Endothelial cell of hepatic sinusoid (primary cell): ENCODE data around the gene RNU6-8.

Experiments
- in situ Hi-C: cut with HindIII; loops from 2 replicates; pipeline ENCODE4 v1.10.0; 2017; ENCODE audit warnings: low sequenced_read_pairs

The RNU6-8 gene

DNA sequence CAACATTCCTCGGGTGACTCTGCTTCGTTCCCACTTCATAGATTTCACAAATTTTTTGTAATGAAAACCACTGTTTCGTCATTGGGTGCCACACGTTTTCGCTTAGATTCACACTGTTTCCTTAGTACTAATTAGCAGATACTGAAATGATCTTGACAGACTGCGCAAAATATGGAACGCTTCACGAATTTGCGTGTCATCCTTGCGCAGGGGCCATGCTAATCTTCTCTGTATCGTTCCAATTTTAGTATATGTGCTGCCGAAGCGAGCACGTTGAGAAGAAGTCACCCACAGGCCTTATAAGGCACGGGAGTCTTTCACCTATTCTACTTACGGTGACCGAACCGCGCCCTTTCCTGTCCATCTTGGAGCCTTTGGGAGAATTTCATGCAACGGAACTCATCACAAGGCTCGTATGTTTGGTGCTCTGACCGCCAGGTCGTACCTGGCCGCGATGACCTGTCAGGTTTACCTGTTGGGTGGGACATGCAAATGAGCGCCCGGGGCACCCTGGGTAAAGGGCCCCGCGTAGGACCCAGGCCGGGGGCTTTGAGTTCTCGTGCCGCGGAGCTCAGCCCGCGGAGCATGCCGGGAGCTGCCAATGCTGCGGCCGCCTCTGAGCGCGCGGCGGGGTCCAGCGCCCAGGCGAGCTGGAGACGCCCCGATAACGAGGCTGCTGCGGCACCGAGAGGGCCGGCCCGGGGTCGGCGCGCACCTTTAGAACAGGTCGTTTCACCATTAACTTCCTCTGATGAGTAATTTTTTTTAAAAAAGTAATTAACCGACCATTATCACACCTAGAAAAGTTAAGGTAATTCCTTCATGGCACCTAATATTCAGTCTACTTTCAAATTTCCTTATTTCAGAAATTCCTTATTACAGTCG lies at the start of gene RNU6-8:
Gene RNU6-8 (minus strand): TSS at position 272 of the 885 bp plus-strand sequence.
- in situ Hi-C loops: no loop called here

- in situ Hi-C loops: no loop called here
Observed at GRCh38 chr14:32252030-32252670, 49.1 kb upstream of the RNU6-8 start.

DNA sequence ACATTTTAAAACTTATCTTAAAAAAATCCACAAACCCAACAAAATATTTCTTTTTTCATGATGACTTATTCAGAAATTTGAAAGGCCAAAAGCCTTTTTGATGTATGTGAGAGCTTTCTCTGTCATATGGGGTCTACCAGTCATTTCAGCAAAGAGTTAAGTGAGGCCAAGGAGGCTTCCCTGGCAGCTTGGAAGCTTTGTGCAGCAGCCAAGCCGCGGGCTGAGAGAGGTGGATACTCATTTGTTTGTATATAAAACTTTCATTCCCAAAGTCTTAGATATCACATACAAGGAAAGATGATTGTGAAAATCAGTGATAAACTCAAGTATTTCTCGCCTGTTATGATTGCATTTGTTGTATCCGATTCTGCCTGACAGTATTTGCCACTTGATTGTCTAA lies 48.5 kb upstream of the RNU6-8 start:
- in situ Hi-C loops: no loop called here

DNA sequence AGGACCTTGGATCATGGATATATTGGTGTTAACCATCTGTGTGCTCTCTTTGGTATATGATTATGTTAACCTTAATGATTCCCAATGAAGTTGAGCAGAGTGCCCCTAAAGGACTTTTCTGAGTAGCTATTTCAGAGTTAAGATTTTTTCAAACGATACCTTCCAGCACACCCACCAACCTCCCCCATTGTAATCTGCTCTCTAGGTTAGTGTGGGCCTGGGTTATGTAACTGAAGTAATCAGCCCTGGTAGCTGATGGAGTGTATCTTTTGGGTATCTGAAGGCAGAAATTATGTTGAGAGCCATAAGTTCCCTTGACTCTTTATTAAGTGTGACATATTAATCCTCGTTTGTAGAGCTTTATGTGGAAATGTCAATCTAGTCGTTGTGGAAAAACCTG lies 47.6 kb upstream of the RNU6-8 start:
- in situ Hi-C loops: no loop called here

- in situ Hi-C loops: no loop called here
Observed at GRCh38 chr14:32249780-32250179, 46.7 kb upstream of the RNU6-8 start.

DNA sequence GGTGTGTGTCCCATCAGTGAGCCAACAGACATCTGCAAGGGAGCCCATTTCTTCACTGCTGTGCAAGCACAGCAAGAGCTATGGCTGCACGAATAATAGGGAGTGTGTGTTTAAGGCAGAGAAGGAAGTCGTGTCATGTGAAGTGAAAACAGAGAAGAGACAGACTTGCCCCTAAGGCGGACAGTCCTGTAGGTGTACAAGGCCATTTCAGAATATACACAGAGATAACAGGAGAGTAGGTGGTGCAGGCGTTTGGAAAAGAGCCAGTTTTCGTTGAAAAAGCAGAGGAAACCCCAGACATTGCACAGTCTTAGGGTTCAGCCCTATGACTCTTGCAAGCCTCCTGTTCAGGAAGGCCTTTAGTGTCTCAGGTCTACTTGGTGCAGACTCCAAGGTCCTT lies 46.3 kb upstream of the RNU6-8 start:
- in situ Hi-C loops: no loop called here

- in situ Hi-C loops: no loop called here
Observed at GRCh38 chr14:32246751-32247150, 43.7 kb upstream of the RNU6-8 start.

GRCh38 chr14:32244404-32244803 lies 41.3 kb upstream of the RNU6-8 start:
- in situ Hi-C loops: no loop called here

GRCh38 chr14:32233260-32233659 lies 30.2 kb upstream of the RNU6-8 start:
- in situ Hi-C loops: no loop called here

- in situ Hi-C loops: no loop called here
Observed at GRCh38 chr14:32232481-32232880, 29.4 kb upstream of the RNU6-8 start.

DNA sequence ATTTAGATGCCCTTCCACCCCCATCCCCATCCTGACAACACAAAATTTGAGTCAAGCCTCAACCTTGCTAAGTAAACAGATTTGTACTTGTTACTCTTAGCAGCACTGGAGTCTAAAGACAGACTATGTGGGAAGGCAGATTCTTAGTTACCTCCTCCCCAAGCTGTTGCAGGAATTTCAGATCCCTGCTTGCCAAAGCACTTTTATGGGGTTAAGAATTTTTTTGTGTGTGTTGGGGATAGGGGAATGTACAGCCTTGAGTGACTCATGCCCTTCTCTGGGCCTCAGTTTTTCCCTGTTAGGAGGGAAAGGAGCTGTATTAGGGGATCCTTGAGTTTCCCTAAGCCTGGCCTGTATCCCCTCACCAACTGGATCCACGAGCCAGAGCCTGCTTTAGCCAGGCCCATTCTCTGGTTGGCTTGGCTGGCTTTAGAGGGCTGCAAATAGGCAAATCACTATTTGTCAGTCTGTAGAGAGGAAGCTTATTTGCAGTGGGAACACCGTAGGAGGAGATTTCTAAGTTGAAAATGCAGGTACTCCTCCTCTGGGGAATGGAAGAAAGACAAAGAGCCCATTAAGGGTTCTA lies 27.7 kb upstream of the RNU6-8 start:
- in situ Hi-C loops: no loop called here

DNA sequence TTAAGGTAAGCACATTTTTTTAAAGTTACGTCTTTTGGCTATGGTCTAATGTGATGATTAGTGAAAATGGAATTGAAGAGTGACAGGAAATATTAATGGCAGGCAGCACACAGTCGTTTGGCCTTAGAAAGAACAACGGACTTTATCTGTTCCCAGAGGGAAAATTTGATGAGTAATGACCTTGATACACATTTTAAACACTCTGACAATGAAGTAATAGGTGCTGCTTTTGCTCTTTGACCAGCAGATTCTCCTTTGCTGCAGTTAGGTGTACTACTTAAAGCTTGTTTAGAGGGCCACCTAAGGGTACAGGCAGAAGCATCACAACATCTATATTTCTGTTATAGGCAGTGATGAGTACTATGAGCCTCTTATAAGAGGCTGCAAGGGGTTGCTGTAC lies 27.1 kb upstream of the RNU6-8 start:
- in situ Hi-C loops: no loop called here

GRCh38 chr14:32226056-32226455 lies 23.0 kb upstream of the RNU6-8 start:
- in situ Hi-C loops: no loop called here

DNA sequence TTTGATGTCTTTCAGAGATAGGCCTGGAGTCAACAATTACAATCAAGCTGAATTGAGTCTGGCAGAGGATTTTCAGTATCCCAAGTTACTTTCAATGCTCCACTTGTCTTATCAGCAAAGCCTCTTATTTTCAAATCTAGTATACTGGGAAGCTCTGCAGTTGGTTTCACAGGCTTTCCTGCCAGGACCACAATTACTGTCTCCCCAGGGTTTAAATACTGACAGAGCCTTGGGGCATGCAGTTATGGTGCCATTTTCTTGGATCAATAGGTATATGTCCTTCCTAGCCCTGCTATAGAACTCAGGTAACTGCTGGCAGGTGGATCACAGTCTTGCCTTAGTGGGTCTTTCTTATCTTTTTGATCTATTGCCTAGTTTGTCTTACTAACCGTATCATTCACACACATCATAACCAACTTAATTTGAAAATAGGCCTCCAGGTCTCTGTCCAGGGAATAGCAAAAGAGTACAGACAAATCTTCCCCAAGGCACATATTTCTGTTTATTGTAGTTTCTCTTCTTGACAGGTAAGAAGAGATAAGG lies 22.4 kb upstream of the RNU6-8 start:
- in situ Hi-C loops: no loop called here

DNA sequence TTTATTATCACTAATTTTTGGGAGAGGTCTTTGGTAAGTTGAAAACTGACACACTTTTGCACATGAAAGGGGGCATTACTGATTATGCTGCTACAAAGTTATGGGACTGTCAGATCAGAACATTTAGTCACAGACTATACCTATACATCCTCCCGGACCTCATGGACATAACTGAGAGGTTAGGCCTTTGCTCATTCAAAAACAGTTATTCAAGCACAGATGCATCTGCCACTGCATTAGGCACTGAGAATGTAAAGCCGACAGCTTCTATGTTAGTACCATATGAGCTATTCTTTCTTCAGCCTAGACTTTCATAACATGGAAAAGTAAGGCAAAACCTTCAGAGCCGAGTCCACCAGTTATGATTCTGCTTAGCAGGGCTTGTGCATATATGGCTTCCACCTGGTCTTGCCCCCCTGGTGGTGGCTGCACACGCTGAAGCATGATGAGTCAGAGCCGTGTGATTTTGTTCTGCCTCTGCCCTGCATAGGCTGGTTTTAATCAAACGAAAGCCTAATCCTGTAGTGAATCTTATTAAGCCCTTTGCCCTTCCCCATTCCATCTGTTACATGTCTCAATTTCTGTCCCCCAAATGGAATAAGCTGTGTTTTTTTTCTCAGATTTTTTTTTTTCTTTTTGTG lies 21.8 kb upstream of the RNU6-8 start:
- in situ Hi-C loops: no loop called here

DNA sequence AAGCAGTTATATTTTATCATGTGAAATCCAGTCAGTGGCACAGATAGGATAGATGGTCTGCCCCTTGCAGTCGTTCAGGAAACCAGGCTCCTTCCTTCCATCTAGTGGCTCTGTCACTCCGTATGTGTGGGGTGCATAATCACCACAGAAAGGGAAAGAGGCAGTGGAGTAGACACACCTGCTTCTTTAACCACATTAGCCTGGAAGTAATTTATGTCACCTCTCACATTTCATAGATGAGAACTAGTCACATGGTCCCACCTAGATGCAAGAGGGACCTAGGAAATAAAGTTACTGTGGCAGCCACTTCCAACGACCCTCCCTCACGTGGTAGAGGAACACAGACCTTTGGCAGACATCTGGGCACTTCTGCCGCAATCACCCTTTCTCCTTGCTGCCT lies 14.2 kb upstream of the RNU6-8 start:
- in situ Hi-C loops: loop anchor here (5.0 kb wide), 1 partner anchor 35 kb away; no protein-coding TSS in a partner anchor

GRCh38 chr14:32212833-32213232 lies 9.8 kb upstream of the RNU6-8 start:
- in situ Hi-C loops: no loop called here

GRCh38 chr14:32211068-32211404 lies 8.0 kb upstream of the RNU6-8 start:
- in situ Hi-C loops: no loop called here

- in situ Hi-C loops: no loop called here
Observed at GRCh38 chr14:32209471-32209870, 6.4 kb upstream of the RNU6-8 start.

DNA sequence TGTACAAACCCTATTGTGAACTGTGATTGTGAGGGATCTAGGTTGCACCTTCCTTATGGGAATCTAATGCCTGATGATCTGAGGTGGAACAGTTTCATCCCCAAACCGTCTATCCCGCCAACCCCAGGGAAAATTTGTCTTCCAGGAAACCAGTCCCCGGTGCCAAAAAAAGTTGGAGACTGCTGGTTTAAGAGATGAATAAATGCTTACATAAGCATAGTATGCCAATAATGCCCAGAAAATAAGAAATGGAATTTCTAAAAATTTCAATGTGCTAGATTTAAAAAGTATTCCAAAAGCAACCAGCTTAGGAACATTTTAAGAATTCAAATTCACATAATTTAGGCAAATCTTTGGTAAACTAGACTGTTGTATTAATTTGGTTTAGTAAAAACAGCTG lies 5.4 kb upstream of the RNU6-8 start:
- in situ Hi-C loops: no loop called here

DNA sequence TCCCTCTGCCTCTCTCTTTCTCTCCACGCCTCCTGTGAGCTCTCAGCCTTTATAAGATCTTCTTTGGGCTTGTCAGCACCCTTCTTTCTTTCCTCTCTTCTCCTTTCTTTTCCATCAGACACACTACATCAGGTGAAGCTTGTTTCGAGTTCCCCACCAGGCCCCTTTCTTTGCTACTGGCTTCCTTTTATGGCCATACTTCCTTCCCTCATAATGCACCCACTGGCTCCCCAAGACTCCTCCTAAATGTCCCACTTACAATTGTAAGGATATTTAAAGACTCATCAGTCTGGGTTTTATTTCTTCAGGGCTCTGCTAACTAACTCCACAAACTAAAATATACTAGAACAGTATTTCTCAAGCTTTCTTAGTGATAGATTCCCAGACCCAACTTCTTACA lies 3.5 kb upstream of the RNU6-8 start:
- in situ Hi-C loops: no loop called here
